Measurements from ENCODE around the gene PLEKHA1. TPM values are rescaled to one million over a fixed set of nuclear protein-coding genes. Genes with fewer than 3 reads are reported as not detected.
A peak's percentile ranks its signal among the peaks of the same experiment; 100 is the strongest.

The PLEKHA1 gene
- total and polyA plus RNA-seq, 2 of the 4 experiments (the other 2 are of a cell fraction): 7.2 to 9.5 TPM

DNA sequence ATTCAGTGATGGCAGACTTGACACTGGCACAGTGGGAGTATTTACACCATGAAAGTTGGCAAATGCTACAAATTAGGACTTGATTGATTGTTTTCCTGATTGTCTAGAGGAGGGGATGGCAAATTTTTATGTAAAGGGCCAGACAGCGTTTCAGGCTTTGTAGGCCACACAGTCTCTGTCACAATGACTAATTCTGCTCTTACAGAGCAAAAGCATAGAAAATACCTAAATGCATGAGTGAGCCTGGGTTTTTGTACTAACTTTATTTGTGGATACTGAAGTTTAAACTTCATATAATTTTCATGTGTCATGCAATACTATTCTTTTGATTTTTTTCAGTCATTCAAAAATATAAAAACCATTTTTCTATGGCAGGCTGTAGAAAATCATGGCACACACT, 71.0 kb downstream of the PLEKHA1 start:
- H3K18ac ChIP-seq (ENCODE audit: low read depth, low read length): no peak overlapping the region
- intact Hi-C loops (cut with micrococcal nuclease): no loop called here
- no peak overlapping the region for H3K4me3 ChIP-seq (ENCODE audit: insufficient read depth, low read depth, low read length)
- H3K23ac ChIP-seq (ENCODE audit: low read depth, low read length): no peak overlapping the region
- dilution Hi-C loops (cut with HindIII; ENCODE audit: low sequenced_read_pairs, unreplicated experiment): no loop called here
- no peaks in the 10 kb centered on the region; the same call in none of the 2 replicates for H3K27me3 ChIP-seq (ENCODE audit: control insufficient read depth, insufficient read depth, low read length)
- no peak overlapping the region for H2BK5ac ChIP-seq (ENCODE audit: low read depth, low read length, poor library complexity, severe bottlenecking)
- no peak overlapping the region for H2AK9ac ChIP-seq (replicated peaks; ENCODE audit: low read depth, low read length, poor library complexity)
- H2BK120ac ChIP-seq (ENCODE audit: low read depth, low read length): no peak overlapping the region
- TF ChIP-seq SMC3 (IDR thresholded peaks at IDR 0.05; ENCODE audit: low read depth, low read length): no peak
- no peak for TF ChIP-seq NFE2L2 (IDR thresholded peaks at IDR 0.05; ENCODE audit: low read depth, low read length)
- TF ChIP-seq RAD21 (IDR thresholded peaks at IDR 0.05; ENCODE audit: low read length): no peak
- no peak for TF ChIP-seq MXI1 (IDR thresholded peaks at IDR 0.05; ENCODE audit: borderline replicate concordance, low read depth, low read length)
- no peak for TF ChIP-seq CEBPB (IDR thresholded peaks at IDR 0.05; ENCODE audit: low read depth, low read length)
- no peak for TF ChIP-seq FOS (IDR thresholded peaks at IDR 0.05; ENCODE audit: low read depth, low read length)
- TF ChIP-seq MAFK (IDR thresholded peaks at IDR 0.05; ENCODE audit: low read depth, low read length): no peak
- TF ChIP-seq RCOR1 (IDR thresholded peaks at IDR 0.05; ENCODE audit: insufficient replicate concordance, low read length): no peak
- no peak for TF ChIP-seq CHD1 (IDR thresholded peaks at IDR 0.05; ENCODE audit: low read depth, low read length)
- TF ChIP-seq, protein P1, sequence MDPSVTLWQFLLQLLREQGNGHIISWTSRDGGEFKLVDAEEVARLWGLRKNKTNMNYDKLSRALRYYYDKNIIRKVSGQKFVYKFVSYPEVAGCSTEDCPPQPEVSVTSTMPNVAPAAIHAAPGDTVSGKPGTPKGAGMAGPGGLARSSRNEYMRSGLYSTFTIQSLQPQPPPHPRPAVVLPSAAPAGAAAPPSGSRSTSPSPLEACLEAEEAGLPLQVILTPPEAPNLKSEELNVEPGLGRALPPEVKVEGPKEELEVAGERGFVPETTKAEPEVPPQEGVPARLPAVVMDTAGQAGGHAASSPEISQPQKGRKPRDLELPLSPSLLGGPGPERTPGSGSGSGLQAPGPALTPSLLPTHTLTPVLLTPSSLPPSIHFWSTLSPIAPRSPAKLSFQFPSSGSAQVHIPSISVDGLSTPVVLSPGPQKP (IDR thresholded peaks at IDR 0.05; ENCODE audit: borderline replicate concordance, low read depth, low read length): no peak
- TF ChIP-seq, protein P2, sequence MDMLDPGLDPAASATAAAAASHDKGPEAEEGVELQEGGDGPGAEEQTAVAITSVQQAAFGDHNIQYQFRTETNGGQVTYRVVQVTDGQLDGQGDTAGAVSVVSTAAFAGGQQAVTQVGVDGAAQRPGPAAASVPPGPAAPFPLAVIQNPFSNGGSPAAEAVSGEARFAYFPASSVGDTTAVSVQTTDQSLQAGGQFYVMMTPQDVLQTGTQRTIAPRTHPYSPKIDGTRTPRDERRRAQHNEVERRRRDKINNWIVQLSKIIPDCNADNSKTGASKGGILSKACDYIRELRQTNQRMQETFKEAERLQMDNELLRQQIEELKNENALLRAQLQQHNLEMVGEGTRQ (IDR thresholded peaks at IDR 0.05; ENCODE audit: low read depth, low read length): no peak
- TF ChIP-seq POLR2A (IDR thresholded peaks at IDR 0.05; ENCODE audit: low read depth, low read length): no peak
- TF ChIP-seq, protein P3, sequence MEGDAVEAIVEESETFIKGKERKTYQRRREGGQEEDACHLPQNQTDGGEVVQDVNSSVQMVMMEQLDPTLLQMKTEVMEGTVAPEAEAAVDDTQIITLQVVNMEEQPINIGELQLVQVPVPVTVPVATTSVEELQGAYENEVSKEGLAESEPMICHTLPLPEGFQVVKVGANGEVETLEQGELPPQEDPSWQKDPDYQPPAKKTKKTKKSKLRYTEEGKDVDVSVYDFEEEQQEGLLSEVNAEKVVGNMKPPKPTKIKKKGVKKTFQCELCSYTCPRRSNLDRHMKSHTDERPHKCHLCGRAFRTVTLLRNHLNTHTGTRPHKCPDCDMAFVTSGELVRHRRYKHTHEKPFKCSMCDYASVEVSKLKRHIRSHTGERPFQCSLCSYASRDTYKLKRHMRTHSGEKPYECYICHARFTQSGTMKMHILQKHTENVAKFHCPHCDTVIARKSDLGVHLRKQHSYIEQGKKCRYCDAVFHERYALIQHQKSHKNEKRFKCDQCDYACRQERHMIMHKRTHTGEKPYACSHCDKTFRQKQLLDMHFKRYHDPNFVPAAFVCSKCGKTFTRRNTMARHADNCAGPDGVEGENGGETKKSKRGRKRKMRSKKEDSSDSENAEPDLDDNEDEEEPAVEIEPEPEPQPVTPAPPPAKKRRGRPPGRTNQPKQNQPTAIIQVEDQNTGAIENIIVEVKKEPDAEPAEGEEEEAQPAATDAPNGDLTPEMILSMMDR (conservative IDR thresholded peaks at IDR 0.05; ENCODE audit: low read depth, low read length): no peak
- no peak for TF ChIP-seq BHLHE40 (IDR thresholded peaks at IDR 0.05; ENCODE audit: low read depth, low read length)
- TF ChIP-seq RFX5 (IDR thresholded peaks at IDR 0.05; ENCODE audit: low read depth, low read length): no peak
- TF ChIP-seq MAZ (IDR thresholded peaks at IDR 0.05; ENCODE audit: borderline replicate concordance, low read depth, low read length): no peak
- no peak overlapping the region for H3K14ac ChIP-seq (replicated peaks; ENCODE audit: low read depth, low read length)
- H2AK5ac ChIP-seq (ENCODE audit: low read depth, low read length): no peak overlapping the region
- H3K36me3 ChIP-seq (ENCODE audit: control insufficient read depth, insufficient read depth, low read length): no peaks in the 10 kb centered on the region
- no peaks in the 10 kb centered on the region for H3K9me1 ChIP-seq (ENCODE audit: insufficient read depth, low read length)
- ChIA-PET POLR2A (ENCODE audit: unreplicated experiment) (no interaction called here), CTCF (no interaction called here)
- no CpG with 5 or more reads among the region's 1 CpG for WGBS, 2 experiments (ENCODE audit: extremely low coverage in 2 of 2, insufficient read length in 1 of 2)
- H4K20me1 ChIP-seq (ENCODE audit: insufficient read depth, low read length): no peaks in the 10 kb centered on the region
- no peaks in the 10 kb centered on the region for H3K79me1 ChIP-seq (ENCODE audit: low read depth in 1 of 2, low read length in 2 of 2)
- H3K9ac ChIP-seq (ENCODE audit: low read depth, low read length): no peak overlapping the region
- H3K27ac ChIP-seq (ENCODE audit: insufficient read depth, low read length): no peak overlapping the region
- no peak overlapping the region for H4K8ac ChIP-seq (ENCODE audit: low read depth in 2 of 2, low read length in 2 of 2)
- no peak overlapping the region for H4K91ac ChIP-seq (ENCODE audit: insufficient read depth, low read depth, low read length)
- peak; percentile 26 for DNase-seq
- in situ Hi-C loops (cut with MboI; ENCODE audit: low sequenced_read_pairs): no loop called here
- no peak overlapping the region for H2AFZ ChIP-seq (replicated peaks; ENCODE audit: low read length, poor library complexity)
- peaks cover 3% of the 10 kb centered on the region for H3K9me3 ChIP-seq (ENCODE audit: control insufficient read depth, insufficient read depth, low read length)
- H3K4me1 ChIP-seq (ENCODE audit: control insufficient read depth, insufficient read depth, low read length): peaks cover 2% of the 10 kb centered on the region
- BruUV-seq (replicated peaks): no TSS peak
- no peak overlapping the region for H3K4me2 ChIP-seq (ENCODE audit: low read depth, low read length)
- no peak overlapping the region for H3K4ac ChIP-seq (ENCODE audit: low read depth, low read length)
- no peak overlapping the region; the same call in 1 of the 2 replicates for H4K5ac ChIP-seq (ENCODE audit: low read depth, low read length)
- no peak overlapping the region for H3K56ac ChIP-seq (ENCODE audit: extremely low read depth, insufficient read depth, low read length)
- no peak overlapping the region for H2BK15ac ChIP-seq (ENCODE audit: low read depth, low read length)
- no peak overlapping the region for H2BK20ac ChIP-seq (ENCODE audit: low read depth, low read length)
- ATAC-seq (ENCODE audit: low read depth): peak; percentile 62
